Measurements from ENCODE around the gene CDH22. TPM values are rescaled to one million over a fixed set of nuclear protein-coding genes. Genes with fewer than 3 reads are reported as not detected.

Gene CDH22
- total and polyA plus RNA-seq, 9 of the 15 experiments (the other 6 are each of a cell fraction or from before 2014, with no cell fraction given), result 0.07 to 0.08 TPM; not detected in 7

GRCh38 chr20:46156065-46156464, 152.2 kb downstream of the CDH22 start:
- WGBS (ENCODE audit: insufficient coverage, low coverage, missing lambda C conversion rate), result 0% methylated on average over 8 of the region's 8 CpGs
- Histone ChIP-seq H3K27ac (ENCODE audit: extremely low read depth, low read depth, low read length) (no peak overlapping the region), H3K4me3 (no peak overlapping the region), H3K79me2 (ENCODE audit: control insufficient read depth, insufficient read depth, low read length) (no peaks in the 10 kb centered on the region), H3K9ac (ENCODE audit: insufficient read depth in 1 of 2, low read depth in 2 of 2, low read length in 2 of 2) (no peak overlapping the region), H3K9me1 (ENCODE audit: control insufficient read depth, insufficient read depth, low read length) (no peaks in the 10 kb centered on the region), H3K9me3 (replicated peaks; ENCODE audit: control insufficient read depth, insufficient read depth, low read depth, low read length) (no peaks in the 10 kb centered on the region), H3K4me2 (ENCODE audit: insufficient read depth, low read length) (no peak overlapping the region), H4K20me1 (replicated peaks; ENCODE audit: control insufficient read depth, insufficient read depth, low read length) (no peaks in the 10 kb centered on the region; the same call in 1 of the 2 replicates), H3K4me1 (replicated peaks in 1 of 2; ENCODE audit: control insufficient read depth in 2 of 2, insufficient read depth in 2 of 2, low read length in 2 of 2) (no peaks in the 10 kb centered on the region), H2AFZ (ENCODE audit: low read depth, low read length) (no peak overlapping the region), H3K36me3 (ENCODE audit: control insufficient read depth, insufficient read depth, low read length) (no peaks in the 10 kb centered on the region), H3K27me3 (ENCODE audit: control insufficient read depth in 2 of 2, insufficient read depth in 2 of 2, low read length in 2 of 2) (peaks cover 23 to 61% of the 10 kb centered on the region in 2 experiments; a peak in 3 of 5 replicates)
- ATAC-seq, result no peak
- in situ Hi-C loops (cut with MboI) (no loop called here), intact Hi-C loops (cut with micrococcal nuclease) (no loop called here)
- no peak for FAIRE-seq
- no TSS peak for BruUV-seq (replicated peaks)
- ChIA-PET POLR2A (interaction anchor here (0.7 kb wide), 1 partner anchor 342 kb away, joined by 4 read pairs; no protein-coding TSS in a partner anchor), CTCF (ENCODE audit: low intra/inter-chr PET ratio) (no interaction called here)
- DNase-seq (ENCODE audit: extremely low read depth in 1 of 4, low spot score in 3 of 4), result peak in 1 of 4 experiments; percentile 17
- TF ChIP-seq CTBP1 (IDR thresholded peaks at IDR 0.05; ENCODE audit: borderline replicate concordance) (no peak), ASH1L (IDR thresholded peaks at IDR 0.05; ENCODE audit: borderline replicate concordance, low read depth, partially characterized antibody) (no peak), ZMIZ1 (IDR thresholded peaks at IDR 0.05; ENCODE audit: low read depth in 2 of 2, low read length in 2 of 2) (no peak), SREBF1 (IDR thresholded peaks at IDR 0.05; ENCODE audit: borderline replicate concordance, low read depth, low read length) (no peak), TSHZ1 (CRISPR knock-in tag; IDR thresholded peaks at IDR 0.05) (no peak), ARID1B (IDR thresholded peaks at IDR 0.05) (0 out of 2 replicates have a peak, but pooled peaks have one; percentile 20), TAL1 (IDR thresholded peaks at IDR 0.05) (peak; percentile 56), GATA2 (CRISPR knock-in tag; IDR thresholded peaks at IDR 0.05) (no peak), NONO (IDR thresholded peaks at IDR 0.05; ENCODE audit: low read depth in 2 of 2, low read length in 1 of 2) (no peak), ZNF175 (CRISPR knock-in tag; IDR thresholded peaks at IDR 0.05; ENCODE audit: low read depth) (no peak), ADNP (tag; IDR thresholded peaks at IDR 0.05) (no peak), SOX6 (IDR thresholded peaks at IDR 0.05) (peak; percentile 31; the same call in 1 of the 2 replicates), ZNF699 (CRISPR knock-in tag; IDR thresholded peaks at IDR 0.05; ENCODE audit: insufficient replicate concordance) (no peak), ZNF79 (CRISPR knock-in tag; IDR thresholded peaks at IDR 0.05; ENCODE audit: low read depth) (no peak), U2AF2 (optimal IDR thresholded peaks at IDR 0.05; ENCODE audit: low read depth, low read length) (no peak)
